Spleen (tissue), 7 donors: ENCODE data around the gene EEF1G.

Source experiments
- CTCF ChIP-seq, 11 experiments: fragments of 200-600 bp in 7 of 11; fragments of 450-650 bp in 4 of 11; sonication (generic) in 4 of 11; IDR thresholded peaks in 8 of 11; conservative IDR thresholded peaks in 3 of 11; 1 replicate in 7 of 11; 2 replicates in 4 of 11; pipeline versions ENCODE4 v1.4.0 to v1.8.0; 2016 to 2021; ENCODE audit warnings: antibody characterized with exemption in 11 of 11, inconsistent platforms in 4 of 11, mild to moderate bottlenecking in 1 of 11
- POLR2A ChIP-seq, 3 donors: fragments of 450-650 bp; IDR thresholded peaks; one replicate each; pipeline ENCODE4 v1.5.1; 2017; ENCODE audit warnings: antibody characterized with exemption in 3 of 3, mild to moderate bottlenecking in 1 of 3
- POLR2AphosphoS5 ChIP-seq, 3 donors: sonication (generic); formaldehyde crosslinking; IDR thresholded peaks; one replicate each; pipeline ENCODE4 v1.5.1; 2017; ENCODE audit warnings: antibody characterized with exemption in 3 of 3
- donor health status: DM: no; HTN: no; CAD: no; lungs with moderate emphysema.
- donor health status: DM: no; HTN: no; CAD: no.
- donor health status: DM: no; HTN: no; CAD: no.

- no peak for TF ChIP-seq CTCF (IDR thresholded peaks at IDR 0.05 in 8 of 11, conservative IDR thresholded peaks at IDR 0.05 in 3 of 11)
- TF ChIP-seq POLR2A (IDR thresholded peaks at IDR 0.05): no peak
- no peak for TF ChIP-seq POLR2AphosphoS5 (IDR thresholded peaks at IDR 0.05)
Observed at GRCh38 chr11:62580959-62581715, 7.4 kb upstream of the EEF1G start.
